H7 (cell line): ENCODE results near the gene ADRA1B. TPM values are rescaled to one million over a fixed set of nuclear protein-coding genes. Genes with fewer than 3 reads are reported as not detected.
"Not testable (repeated sequence)": the region's sequence is repeated elsewhere in the genome, so short reads cannot be mapped to it uniquely, and the experiment has no call there.

ENCODE experiments used
- DNase-seq: peaks from one replicate; pipeline ENCODE4 v3.0.0; 2012
- H3K27me3 ChIP-seq: 2 replicates; pipeline ENCODE4 v1.6.0; 2011; ENCODE audit warnings: mild to moderate bottlenecking, low read length; ENCODE audit not compliant: control insufficient read depth, insufficient read depth
- H3K36me3 ChIP-seq: replicated peaks from 2 replicates; pipeline ENCODE4 v1.5.1; 2011; ENCODE audit warnings: low read length; ENCODE audit not compliant: control insufficient read depth, insufficient read depth
- H3K4me3 ChIP-seq: 2 replicates; pipeline ENCODE4 v1.5.1; 2011; ENCODE audit warnings: low read depth, mild to moderate bottlenecking, control low read depth, low read length, moderate library complexity; ENCODE audit not compliant: insufficient read depth
- total RNA-seq: library from RNA; depleted of rRNA; stranded (reverse); fragments of >200 nt; shearing (Covaris generic); gene quantifications from 2 replicates; pipeline ENCODE4 v1.2.3, GENCODE V29; 2014

The ADRA1B gene
- total RNA-seq, 1 experiment from 2014 or later, result 0.14 TPM

- Histone ChIP-seq H3K4me3 (no peak overlapping the region), H3K27me3 (peaks cover 18% of the 10 kb centered on the region), H3K36me3 (no peaks in the 10 kb centered on the region)
- DNase-seq, result no peak
Observed at GRCh38 chr5:159982421-159983173, 66.3 kb downstream of the ADRA1B start.

GRCh38 chr5:159987031-159987674 is 70.9 kb downstream of the ADRA1B start:
- peaks cover 23% of the 10 kb centered on the region for H3K27me3 ChIP-seq
- peak overlapping the region; percentile 44 for H3K4me3 ChIP-seq
- DNase-seq, result peak; percentile 90

GRCh38 chr5:159990506-159990905 is 74.2 kb downstream of the ADRA1B start:
- no peak for DNase-seq
- H3K27me3 ChIP-seq, result peaks cover 22% of the 10 kb centered on the region
- H3K36me3 ChIP-seq, result no peaks in the 10 kb centered on the region
- no peak overlapping the region for H3K4me3 ChIP-seq

More at GRCh38 chr5:159987031-159987674, 70.9 kb downstream of the ADRA1B start:
- no peaks in the 10 kb centered on the region for H3K36me3 ChIP-seq

GRCh38 chr5:159992566-159992965 is 76.3 kb downstream of the ADRA1B start:
- Histone ChIP-seq H3K4me3 (no peak overlapping the region), H3K27me3 (peaks cover 5% of the 10 kb centered on the region; the same call in 1 of the 2 replicates), H3K36me3 (no peaks in the 10 kb centered on the region)
- DNase-seq, result no peak

GRCh38 chr5:159993194-159993593 is 76.9 kb downstream of the ADRA1B start:
- DNase-seq, result no peak
- no peaks in the 10 kb centered on the region for H3K36me3 ChIP-seq
- H3K4me3 ChIP-seq, result no peak overlapping the region
- no peaks in the 10 kb centered on the region for H3K27me3 ChIP-seq

- Histone ChIP-seq H3K4me3 (no peak overlapping the region), H3K27me3 (no peaks in the 10 kb centered on the region), H3K36me3 (no peaks in the 10 kb centered on the region)
- DNase-seq, result no peak
Observed at GRCh38 chr5:159995907-159996306, 79.6 kb downstream of the ADRA1B start.

- Histone ChIP-seq H3K36me3 (no peaks in the 10 kb centered on the region), H3K4me3 (no peak overlapping the region), H3K27me3 (no peaks in the 10 kb centered on the region)
- DNase-seq, result no peak
Observed at GRCh38 chr5:160001457-160001856, 85.2 kb downstream of the ADRA1B start.

- Histone ChIP-seq H3K36me3 (peaks cover 10% of the 10 kb centered on the region), H3K27me3 (no peaks in the 10 kb centered on the region), H3K4me3 (no peak overlapping the region)
- DNase-seq, result no peak
Observed at GRCh38 chr5:160007514-160007913, 91.2 kb downstream of the ADRA1B start.

GRCh38 chr5:160008529-160008876 is 92.2 kb downstream of the ADRA1B start:
- H3K36me3 ChIP-seq, H3K4me3 ChIP-seq, H3K27me3 ChIP-seq, DNase-seq: not testable (repeated sequence)

GRCh38 chr5:160008877-160009590 is 92.8 kb downstream of the ADRA1B start, which contains the start of gene TTC1:
TTC1 (plus strand) TSS chr5:160009139; CDS start chr5:160010529, 1,390 bp downstream.
- H3K36me3 ChIP-seq, result peaks cover 10% of the 10 kb centered on the region
- peak within 1 kb of the TSS; percentile 59 for H3K4me3 ChIP-seq
- peak; percentile 82 for DNase-seq
- no peaks in the 10 kb centered on the region for H3K27me3 ChIP-seq

- Histone ChIP-seq H3K27me3 (no peaks in the 10 kb centered on the region), H3K36me3 (peaks cover 10% of the 10 kb centered on the region), H3K4me3 (peak overlapping the region; percentile 59)
- peak; percentile 16 for DNase-seq
Observed at GRCh38 chr5:160009591-160009989, 93.3 kb downstream of the ADRA1B start.

GRCh38 chr5:160011471-160011870 is 95.2 kb downstream of the ADRA1B start:
- Histone ChIP-seq H3K4me3 (no peak overlapping the region), H3K27me3 (no peaks in the 10 kb centered on the region), H3K36me3 (peaks cover 11% of the 10 kb centered on the region)
- no peak for DNase-seq

GRCh38 chr5:160014197-160014596 is 97.9 kb downstream of the ADRA1B start:
- H3K4me3 ChIP-seq, H3K27me3 ChIP-seq, DNase-seq: not testable (repeated sequence)
- H3K36me3 ChIP-seq, result peaks cover 12% of the 10 kb centered on the region

GRCh38 chr5:160018945-160019625 is 102.8 kb downstream of the ADRA1B start:
- no peak overlapping the region for H3K4me3 ChIP-seq
- DNase-seq, result no peak
- no peaks in the 10 kb centered on the region for H3K27me3 ChIP-seq
- peaks cover 2% of the 10 kb centered on the region for H3K36me3 ChIP-seq
